CD4-positive, alpha-beta T cell treated with Interferon gamma for 1 hour (primary cell): ENCODE data around the gene DCAF10.
"Not testable (repeated sequence)": the region's sequence is repeated elsewhere in the genome, so short reads cannot be mapped to it uniquely, and the experiment has no call there.

ENCODE experiments used
- DNase-seq: peaks from one replicate; pipeline ENCODE4 v3.0.0-alpha.2; 2020

The DCAF10 gene

DNA sequence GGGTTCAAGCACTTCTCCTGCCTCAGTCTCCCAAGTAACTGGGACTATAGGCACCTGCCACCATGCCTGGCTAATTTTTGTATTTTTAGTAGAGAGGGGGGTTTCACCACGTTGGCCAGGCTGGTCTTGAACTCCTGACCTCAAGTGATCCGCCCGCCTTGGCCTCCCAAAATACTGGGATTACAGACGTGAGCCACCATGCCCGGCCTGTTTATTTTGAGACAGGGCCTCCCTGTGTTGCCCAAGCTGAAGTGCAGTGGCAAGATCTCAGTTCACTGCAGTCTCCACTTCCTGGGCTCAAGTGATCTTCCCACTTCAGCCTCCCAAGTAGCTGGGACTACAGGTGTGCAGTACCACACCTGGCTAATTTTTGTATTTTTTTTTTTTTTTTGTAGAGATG, 109.2 kb downstream of the DCAF10 start:
- not testable (repeated sequence) for DNase-seq

DNA sequence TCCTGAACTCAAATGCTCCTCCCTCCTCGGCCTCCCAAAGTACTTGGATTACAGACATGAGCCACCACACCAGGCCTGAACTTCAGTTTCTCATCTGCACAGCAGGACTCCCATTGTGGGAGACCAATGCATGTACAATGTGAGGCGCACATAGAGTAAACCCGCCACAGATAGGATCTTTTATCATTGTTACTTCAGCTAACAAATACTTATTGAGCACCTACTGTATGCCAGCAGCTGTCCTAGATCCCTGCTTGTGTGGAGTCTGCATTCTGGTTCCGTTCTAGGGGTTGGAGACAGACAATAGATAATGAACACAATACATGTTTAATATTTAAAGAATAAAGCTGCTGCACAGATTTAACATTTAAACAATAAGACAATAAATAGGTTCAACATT, 109.7 kb downstream of the DCAF10 start:
- DNase-seq: no peak

DNA sequence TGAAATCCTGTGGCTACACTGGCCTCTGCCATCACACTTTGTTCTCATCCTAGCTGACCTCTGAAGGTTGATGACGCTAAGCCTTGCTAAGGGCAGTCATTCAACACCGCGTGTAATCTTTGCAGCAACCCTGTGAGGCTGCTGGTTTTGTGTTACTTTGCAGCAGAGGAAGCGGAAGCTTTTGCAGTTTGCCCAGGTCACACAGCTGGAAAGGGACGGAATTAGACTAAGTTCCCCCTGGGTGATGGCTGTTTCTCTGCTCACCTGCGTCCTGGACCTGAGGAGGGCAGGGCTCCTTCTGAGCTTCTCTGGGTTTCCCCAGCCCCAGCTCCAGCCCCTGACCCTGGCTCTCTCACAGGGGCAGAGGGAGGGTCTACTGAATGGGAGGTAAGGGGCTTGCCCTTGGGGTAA, 110.7 kb downstream of the DCAF10 start:
- DNase-seq: no peak

DNA sequence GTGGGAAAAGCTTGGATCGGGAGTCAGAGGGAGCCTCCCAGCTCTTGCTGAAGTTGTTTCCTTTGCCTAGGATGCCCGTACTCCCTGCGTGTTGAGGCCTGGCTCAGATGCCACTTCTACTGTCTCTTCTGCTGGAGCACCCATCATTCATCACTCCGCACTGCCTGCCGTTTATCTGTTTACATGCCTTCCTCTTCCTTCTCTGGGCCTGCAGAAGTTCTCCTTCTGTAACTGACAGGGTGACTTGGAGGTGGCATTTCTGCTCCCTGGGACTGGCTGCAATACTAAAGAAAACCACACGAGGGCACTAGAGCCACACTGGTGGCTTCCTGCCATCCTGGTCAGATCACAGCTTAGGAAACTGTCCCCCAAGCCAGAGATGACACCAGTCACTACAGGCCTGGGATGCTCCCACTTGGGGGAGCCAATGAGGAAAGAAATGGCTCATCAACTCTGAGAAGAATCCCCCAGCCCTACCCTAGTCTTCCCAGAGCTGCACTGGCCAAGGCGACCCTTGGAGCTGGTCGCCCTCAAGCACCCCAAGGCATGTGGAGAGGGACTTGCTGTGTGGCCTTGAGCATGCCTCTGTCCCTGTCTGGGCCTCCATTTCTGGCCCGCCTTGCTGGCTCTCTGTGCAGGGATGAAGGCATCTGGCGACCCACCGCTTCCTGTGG, 113.0 kb downstream of the DCAF10 start:
- peak; percentile 76 for DNase-seq

DNA sequence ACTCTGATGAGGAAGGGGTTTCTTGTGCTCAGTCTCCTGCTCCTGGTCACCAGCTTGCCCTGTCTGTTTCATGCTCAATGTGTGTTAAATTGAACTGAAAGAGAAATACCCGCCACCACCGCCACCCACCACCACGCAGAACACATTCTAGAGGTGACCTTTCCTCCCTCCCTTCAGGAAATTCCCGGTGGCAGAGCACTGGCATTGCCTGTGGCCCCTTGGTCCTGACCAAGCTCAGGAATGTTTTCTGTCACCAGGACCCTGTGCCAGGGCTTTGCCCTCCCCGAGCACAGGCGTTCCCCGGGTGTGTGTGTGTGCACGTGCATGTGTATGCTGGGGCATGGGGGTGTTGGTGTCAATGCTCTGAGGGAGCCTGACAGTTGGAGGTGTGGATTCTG, 113.6 kb downstream of the DCAF10 start:
- DNase-seq: no peak

DNA sequence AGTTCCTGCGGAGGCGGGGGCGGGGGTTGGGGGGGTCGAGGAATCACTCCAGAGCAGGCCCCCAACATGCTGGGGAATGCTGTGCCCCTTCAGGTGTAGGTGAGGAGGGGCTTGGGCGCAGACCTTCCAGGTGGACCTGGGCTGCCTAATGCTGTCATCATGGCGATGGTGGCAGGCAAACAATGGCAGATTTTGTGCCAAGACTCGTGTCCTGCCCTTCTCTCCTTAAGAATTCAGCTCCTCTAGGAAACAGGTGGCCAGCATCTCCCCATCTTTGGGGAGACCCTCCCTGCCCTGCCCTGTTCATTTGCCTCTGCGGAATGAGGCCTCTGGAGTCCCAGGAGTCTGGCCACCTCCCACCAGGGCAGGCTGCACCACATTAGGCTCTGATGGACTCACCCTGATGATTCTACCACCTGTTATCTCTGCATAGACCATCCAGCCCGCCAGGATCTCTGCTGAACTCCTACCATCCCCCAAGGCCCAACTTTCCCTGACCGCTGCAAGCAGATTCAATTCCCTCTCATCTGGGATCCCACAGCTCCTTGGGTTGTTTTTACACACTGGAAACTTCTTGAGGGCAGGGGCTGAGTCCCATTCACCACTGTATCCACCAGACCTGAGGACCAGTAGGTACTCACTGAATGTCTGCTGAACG, 114.2 kb downstream of the DCAF10 start:
- no peak for DNase-seq

DNA sequence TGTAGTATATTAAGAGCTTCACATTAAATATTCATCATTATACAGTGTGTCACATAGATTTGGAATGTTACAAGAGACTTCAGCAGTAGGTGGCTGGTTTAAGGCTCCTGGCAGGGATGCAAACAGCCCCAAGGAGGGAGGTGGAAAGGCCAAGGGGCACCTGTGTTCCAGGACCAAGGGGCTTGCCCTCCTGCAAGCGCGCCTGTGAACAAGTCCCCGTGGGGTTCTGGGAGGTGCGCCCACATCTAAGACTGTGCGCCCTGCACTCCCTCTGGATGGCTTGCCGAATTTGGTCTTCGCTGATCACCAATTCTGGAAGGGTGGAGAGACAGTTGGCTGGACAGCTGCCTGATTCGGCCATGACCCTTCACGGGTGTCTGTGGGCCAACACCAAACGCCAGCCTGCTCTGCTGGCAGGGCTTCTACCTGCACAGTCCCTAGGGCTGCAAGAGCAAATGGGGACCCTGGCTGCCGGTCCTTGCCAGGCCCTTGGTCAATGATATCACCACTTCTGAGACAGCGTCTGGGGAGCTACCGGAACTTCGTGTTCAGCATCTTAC, 115.4 kb downstream of the DCAF10 start:
- DNase-seq: no peak

DNA sequence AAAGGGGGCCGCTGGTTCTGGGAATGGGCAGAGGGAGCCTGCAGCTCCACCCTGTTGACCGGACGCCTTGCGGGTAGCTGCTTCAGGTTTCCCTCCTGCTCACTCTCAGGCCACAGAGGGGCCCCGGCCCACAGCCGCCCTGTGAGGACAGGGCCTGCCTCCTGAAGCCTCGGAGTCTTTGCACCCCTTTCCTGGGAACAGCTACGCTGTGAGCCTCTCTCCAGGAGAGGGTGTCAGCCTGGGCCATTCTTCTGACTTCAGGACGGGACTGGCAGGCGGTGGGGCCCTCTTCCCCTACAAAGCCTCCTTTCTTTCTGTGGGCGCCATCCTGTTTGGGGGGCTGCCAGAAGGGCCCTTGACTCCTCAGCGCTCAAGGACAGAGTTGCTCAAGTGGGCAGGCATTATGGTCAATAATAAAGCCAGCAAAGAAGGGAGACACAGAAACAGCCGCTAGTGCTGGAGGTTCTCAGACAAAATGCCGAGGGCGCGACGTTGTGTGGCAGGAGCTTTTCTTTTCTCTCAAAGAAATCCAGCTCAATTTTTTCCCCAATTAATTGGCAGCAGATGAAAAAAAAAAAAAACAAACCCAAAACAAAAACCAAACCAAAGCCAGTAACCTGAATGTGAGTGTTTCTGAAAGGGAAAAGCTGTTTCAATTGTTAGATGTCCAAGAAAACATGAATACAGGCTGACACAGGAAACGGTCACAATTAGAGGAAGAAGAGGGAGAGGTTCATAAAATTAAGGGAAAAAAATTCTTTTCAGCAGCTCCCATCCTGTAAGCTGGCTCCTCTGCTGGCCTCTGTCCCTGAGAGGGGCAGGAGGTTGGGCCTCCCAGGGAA, 116.1 kb downstream of the DCAF10 start:
- DNase-seq: no peak
